GM18873 (cell line): ENCODE measurements around the gene P4HA2.
A peak's percentile ranks its signal among the peaks of the same experiment; 100 is the strongest.

ENCODE experiments used
- ATAC-seq: cut with Tn5 transposase; IDR thresholded peaks from one replicate; pipeline ENCODE4 v1.9.1; 2021; ENCODE audit warnings: mild to moderate bottlenecking, moderate library complexity, moderate number of reproducible peaks; ENCODE audit not compliant: unreplicated experiment, low FRiP score

The P4HA2 gene

DNA sequence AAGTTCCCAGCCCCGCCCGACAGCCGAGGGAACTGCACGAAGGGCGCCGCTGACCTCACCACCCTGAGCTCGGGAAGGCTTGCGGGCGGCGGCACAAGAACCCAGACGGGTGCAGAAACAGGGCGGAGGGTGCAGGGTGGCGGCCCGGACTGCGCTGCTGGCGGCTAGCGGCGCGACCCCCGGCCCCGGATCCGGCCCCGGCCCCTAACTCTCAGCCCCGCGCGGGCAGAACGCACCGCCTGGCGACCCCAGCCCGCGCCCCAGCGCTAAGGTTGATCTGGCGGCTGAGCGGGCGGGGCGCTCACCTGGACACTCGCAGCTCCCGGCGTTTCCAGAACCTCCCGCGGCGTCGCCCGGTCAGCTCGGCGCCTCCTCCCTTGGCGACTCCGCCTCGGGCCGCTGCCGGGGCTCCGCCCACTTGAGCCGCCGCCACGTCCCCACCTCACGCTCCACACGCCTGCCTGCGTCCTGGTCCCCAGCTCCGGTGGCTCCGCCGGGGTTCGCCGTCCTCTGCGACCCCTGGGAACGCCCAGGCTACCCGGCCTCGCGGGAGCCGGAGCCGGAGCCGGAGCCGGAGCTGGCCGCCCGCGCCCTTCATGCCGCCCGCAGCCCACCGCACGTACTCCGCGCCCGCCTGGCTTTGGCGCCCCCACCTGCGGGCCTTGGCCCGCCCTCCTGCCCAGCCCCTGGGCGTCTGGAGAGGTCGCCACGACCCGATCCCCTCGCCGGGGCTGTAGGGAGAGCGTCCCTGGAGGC lies at the start of gene P4HA2:
Gene P4HA2, minus strand, starts transcription at position 369 of the 756 bp plus-strand sequence. CDS start 9,227 bp downstream, outside the sequence.
- peak; percentile 71 for ATAC-seq

DNA sequence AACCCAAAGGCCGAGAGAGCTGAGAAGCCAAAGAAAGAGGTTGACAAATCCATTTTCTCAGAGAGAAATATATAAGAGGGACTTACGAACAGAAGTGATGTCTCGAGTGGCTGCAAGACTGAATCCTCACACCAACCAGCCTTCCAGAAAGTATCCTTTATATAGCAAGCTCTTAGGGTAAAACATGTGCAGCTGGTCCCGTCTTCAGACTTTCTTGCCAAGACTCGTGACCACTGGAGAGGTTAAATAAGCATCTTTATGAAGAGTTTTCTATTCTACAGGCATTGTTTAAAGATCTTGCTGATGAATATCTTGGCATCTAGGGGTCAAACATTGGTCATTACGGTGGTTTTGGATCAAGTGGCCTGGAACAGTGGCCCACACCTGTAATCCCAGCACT lies 49.6 kb upstream of the P4HA2 start:
- no peak for ATAC-seq

DNA sequence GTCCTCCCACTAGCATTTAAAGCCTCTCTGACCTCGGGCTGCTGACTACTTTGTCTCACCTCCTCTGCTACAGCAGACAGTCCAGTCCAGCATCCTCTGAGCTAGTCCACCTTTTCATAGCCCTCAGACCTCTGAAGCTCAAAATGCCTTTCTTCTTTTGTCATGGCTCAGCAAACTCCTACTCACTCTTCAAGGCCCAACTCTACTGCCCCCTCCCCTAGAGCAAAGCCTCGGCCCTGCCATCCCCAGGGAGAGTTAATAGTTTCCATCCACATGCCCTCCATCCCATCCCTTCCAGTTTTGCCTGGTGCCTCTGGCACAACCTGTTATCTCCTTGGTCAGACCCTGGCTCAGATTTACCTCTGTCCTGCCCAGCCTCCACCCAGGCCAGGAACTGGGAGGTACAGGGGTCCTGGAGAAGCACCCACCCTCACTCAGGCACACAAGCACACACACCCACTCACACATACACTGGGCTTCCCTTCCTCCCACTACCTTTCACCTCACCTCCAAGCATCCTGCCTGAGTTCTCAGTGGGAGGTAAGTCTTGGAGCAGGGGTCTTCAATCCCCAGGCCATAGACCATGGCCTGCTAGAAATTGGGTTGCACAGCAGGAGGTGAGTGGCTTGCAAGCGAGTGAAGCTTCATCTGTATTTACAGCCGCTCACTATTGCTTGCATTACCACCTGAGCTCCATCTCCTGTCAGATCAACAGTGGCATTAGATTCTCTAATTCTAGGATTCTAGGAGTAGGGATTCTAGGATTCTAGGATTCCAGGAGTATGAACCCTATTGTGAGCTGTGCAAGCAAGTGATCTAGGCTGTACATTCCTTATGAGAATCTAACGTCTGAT lies 47.9 kb upstream of the P4HA2 start:
- ATAC-seq = no peak

DNA sequence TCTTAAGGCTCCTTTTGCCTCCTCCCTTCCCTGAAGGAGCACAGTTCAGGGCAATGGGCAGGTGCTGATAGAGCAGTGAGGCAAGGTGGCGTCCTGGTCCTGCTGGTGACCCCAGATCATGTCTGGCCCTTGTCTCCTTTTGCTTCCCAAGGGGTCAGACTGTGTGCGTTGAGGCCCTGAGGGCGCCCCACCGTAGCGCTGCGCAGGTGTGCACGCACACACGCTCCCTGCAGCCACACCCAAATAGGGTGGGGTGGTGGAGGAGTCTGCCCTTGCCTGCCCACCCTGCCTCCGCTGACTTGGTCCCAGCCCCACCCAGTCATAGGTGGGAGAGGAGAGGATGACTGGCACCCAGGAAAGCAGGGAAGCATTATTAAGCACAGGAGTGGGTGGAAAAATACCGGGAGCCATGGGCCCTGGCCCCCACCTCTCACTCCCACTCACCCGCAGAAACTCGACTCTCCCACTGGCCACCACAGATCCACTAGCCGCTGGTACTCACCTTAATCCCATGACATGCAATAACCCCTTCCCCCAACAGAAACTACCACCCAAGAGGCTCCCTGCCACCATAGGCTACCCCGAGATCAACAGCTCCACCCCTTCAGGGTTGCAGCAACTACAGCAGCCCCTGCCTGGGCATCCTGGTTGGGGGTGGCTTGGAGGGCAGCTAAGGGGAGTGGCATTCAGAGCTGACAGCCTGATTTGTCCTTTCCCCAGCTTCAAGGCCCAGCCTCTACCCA lies 46.6 kb upstream of the P4HA2 start:
- no peak for ATAC-seq

DNA sequence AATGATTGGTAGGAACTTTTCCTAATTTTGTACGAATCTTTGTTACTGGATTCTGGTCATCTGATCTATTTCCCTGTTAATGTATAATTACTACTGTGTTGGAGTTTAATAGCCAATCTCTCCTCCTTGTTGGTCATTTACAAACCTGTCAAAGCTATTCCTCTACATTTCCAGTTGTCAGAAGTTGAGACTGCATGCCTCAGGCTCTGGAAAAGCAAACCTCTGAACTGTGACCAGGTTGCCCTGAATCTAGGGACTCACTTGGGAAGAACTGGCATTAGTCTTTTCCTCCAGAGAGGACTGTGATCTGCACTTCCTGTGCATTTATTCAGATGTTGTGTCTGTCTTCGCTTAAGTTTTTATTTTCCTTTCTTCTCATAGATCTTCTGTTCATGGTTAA lies 46.0 kb upstream of the P4HA2 start:
- no peak for ATAC-seq

- ATAC-seq = no peak
Measured at GRCh38 chr5:132272311-132273210, 44.9 kb upstream of the P4HA2 start.

DNA sequence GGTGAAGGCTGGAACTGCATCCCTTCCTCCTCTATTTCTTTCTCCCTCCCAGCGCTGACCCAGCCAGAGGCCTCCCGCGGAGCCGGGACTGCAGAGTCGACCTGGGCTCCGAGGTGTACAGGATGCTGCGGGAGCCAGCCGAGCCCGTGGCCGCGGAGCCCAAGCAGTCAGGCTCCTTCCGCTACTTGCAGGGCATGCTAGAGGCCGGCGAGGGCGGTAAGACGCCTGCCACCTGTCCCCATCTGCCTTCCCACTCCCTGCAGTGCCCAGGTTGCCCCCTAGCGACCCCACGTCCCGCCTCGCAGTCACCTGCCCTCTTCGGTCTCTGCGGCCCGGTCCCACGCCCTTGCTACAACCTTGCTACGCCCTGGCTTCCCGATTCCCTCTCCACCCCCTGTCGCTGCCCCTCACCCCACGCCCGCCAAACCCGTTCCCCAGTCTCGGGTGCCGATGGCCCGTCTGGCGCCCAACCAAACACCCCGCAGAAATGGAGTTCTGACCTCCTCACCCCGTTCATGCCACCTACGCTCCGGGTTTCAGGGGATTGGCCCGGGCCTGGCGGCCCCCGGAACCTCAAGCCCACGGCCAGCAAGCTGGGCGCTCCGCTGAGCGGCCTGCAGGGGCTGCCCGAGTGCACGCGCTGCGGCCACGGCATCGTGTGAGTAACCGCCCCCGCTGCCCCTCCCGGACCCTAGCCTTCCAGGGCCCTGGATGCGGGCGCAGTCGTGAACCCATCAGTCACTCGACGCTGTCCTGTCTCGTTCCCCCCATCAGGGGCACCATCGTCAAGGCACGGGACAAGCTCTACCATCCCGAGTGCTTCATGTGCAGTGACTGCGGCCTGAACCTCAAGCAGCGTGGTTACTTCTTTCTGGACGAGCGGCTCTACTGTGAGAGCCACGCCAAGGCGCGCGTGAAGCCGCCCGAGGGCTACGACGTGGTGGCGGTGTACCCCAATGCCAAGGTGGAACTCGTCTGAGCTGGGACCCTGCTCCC lies 43.9 kb upstream of the P4HA2 start:
- ATAC-seq = no peak

DNA sequence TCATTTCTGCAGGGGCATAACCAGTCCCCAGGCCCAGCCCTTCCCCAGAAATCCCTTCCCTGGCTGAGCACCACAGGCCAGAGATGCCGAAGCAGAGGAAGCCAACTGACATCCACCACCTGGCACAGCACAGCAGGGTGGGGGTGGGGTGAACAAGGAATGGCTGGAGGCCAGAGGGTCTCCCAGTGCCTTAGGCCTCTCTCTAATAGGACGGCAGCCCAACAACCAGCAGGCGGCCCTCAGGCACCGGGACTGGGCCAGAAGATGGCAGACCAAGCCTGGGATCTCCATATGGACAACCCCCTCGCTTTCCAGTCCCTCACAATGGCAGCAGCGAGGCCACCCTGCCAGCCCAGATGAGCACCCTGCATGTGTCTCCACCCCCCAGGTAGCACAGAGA lies 43.1 kb upstream of the P4HA2 start:
- ATAC-seq = no peak

DNA sequence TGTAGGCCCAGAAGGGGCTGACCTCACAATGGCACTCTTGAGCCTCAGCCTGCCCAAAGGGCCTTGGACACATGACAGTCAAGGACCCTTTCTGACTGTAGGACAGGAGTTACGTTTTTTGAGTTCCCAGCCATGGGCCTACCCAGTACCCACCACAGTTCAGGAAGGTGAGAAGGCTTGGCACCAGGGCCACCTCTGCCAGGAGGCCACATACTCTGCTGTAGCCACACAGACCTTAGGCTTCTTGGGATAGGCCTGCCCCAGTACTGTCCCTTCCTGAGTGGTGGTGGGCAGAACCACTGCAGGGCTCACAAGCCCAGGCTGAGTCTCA lies 42.6 kb upstream of the P4HA2 start:
- ATAC-seq = no peak

- no peak for ATAC-seq
Measured at GRCh38 chr5:132269635-132270334, 42.1 kb upstream of the P4HA2 start.

DNA sequence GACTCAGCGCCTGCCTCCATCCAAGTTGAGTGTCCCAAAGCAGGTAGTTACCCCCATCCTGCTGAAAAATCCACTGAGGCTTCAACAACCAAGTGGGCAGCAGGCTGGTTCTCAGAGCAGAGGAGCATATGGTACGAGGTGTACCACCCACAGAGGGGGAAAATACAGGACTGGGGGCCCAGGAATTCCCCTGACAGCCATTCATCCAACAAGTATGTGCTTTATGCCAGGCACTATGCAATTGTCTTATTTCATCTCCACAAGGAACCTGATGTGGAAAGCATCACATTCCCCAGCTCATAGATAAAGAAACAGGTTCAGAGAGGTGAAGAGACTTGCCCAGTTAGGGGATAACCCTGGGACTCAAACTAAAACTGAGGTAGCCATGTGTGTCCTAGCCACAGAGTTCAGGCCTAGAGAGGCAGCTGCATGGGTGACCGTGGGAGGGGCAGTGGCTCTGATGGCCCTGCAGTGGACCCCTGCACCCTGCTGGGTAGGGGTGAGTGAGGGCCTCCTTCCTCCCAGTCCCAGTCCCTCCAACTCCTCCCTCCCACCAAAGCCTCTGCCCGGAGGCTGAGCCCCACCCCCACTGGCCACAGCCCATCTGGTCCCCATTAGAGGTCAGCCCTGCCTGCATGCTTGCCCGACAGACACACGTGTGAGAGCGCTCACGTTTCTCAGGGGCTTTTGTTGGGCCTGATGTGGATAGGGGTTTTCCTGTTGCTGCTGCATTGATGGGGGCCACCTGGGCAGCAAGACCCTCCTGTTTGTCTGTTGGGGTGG lies 41.3 kb upstream of the P4HA2 start:
- ATAC-seq = peak; percentile 65

DNA sequence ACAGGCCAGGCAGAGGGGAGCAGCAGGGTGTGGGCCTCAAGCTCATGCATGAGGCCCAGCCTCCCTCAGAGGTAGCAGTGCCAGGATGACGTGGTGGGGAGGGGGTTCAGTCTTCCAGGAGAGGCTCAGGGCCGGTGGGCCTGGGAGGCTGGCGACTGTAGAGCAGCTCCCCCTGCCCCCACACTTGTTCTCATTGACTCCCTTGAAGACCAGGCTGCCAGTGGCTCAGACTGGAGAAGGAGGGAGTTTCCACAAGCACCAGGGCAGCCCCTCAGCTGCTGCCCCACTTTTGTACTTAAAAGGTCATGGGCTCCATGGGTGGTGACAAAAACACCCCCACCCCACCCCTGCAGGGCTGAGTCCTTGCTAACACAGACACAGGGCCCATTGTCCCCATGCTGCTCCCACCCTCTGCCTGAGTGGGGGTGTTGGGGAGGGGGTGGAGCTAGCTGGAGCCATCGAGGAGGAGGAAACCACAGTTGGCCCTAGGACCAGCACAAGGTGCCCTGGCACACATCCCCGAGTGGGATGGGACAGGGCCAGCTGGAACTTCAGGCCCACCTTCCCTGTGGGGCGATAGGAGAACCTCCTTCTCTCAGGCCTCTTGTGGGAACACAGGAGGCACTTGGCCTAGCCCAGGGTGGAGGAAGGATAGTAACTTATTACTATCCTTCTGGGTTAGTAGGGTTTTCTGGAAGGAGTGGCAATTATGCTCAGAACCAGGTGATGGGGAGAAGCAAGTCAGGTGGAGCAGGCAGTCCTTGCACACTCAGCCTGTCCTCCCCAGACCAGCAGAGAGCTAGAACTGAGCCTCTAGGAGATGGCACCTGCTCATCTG lies 40.5 kb upstream of the P4HA2 start:
- ATAC-seq = no peak

- ATAC-seq = no peak
Measured at GRCh38 chr5:132267166-132267739, 39.6 kb upstream of the P4HA2 start.

- no peak for ATAC-seq
Measured at GRCh38 chr5:132266836-132267160, 39.1 kb upstream of the P4HA2 start.

- ATAC-seq = no peak
Measured at GRCh38 chr5:132266031-132266835, 38.6 kb upstream of the P4HA2 start.
